Fibroblast of pulmonary artery (primary cell): Measurements from ENCODE around the gene TMC4.
A peak's percentile ranks its signal among the peaks of the same experiment; 100 is the strongest.
"Not testable (repeated sequence)": the region's sequence is repeated elsewhere in the genome, so short reads cannot be mapped to it uniquely, and the experiment has no call there.

ENCODE experiments used
- DNase-seq: peaks from one replicate; pipeline ENCODE4 v3.0.0-alpha.2; 2010; ENCODE audit warnings: low read depth
- H3K4me3 ChIP-seq: replicated peaks from 2 replicates; pipeline ENCODE4 v1.5.1; 2011; ENCODE audit warnings: low read depth, mild to moderate bottlenecking, control low read depth, low read length, moderate library complexity
- TF ChIP-seq, protein P1 (sequence below): IDR thresholded peaks from 2 replicates; pipeline ENCODE4 v1.5.1; 2011; ENCODE audit warnings: mild to moderate bottlenecking, control low read depth, low read length, inconsistent platforms; ENCODE audit errors: missing control alignments

TMC4 gene

DNA sequence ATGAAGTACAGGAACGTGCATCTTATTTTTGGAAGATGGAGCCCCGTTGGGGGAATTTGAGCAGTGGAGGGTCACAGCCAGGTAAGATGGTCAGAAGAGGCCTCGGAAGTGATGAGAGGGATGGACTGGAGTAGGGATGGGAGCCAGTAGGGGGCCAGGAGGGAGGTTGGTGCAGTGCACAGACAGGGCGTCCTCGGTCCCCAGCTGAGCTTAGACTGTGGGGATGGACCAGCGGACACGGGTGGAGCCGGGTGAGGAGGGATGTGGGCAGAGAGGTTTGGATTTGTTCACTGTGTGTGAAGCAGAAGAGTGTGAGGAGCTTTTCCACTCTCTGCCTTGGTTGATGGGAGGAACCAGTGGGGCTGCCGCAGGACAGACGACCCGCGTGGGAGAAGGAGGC is 38.3 kb upstream of the TMC4 start:
- no peak for DNase-seq
- no peak overlapping the region for H3K4me3 ChIP-seq
- TF ChIP-seq, protein P1, sequence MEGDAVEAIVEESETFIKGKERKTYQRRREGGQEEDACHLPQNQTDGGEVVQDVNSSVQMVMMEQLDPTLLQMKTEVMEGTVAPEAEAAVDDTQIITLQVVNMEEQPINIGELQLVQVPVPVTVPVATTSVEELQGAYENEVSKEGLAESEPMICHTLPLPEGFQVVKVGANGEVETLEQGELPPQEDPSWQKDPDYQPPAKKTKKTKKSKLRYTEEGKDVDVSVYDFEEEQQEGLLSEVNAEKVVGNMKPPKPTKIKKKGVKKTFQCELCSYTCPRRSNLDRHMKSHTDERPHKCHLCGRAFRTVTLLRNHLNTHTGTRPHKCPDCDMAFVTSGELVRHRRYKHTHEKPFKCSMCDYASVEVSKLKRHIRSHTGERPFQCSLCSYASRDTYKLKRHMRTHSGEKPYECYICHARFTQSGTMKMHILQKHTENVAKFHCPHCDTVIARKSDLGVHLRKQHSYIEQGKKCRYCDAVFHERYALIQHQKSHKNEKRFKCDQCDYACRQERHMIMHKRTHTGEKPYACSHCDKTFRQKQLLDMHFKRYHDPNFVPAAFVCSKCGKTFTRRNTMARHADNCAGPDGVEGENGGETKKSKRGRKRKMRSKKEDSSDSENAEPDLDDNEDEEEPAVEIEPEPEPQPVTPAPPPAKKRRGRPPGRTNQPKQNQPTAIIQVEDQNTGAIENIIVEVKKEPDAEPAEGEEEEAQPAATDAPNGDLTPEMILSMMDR = no peak

DNA sequence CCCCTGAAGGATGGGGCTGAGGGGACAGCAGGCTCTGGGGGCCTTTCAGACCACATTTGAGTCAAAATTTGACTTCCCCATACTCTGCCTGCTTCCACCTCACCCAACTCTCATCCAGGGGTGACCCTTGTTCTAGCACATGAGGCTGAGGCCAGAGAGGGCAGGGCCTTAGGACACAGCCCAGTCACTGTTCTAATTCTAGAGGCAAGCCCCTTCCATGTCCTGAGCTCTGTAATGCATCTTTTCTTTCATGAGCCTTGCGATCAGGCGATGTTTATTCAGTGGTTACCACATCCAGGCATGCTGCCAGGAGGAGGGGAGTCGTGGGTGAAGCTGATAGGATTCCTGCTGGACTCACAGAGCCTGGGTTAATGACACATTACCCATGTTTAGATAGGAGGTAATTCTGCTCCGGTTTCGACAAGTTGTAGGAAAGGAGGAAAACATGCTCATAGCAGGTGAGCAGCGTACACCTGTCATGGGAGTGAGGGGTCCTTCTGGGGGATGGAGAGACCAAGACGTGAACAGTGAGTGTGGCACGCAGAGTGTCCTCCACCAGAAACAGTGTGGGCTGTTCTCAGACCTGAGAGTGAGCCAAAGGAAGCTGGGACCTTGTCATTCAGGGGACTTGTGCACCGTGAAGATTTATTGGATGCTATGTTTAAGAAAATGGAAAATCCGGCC is 37.0 kb upstream of the TMC4 start:
- TF ChIP-seq, protein P1 = no peak
- peak overlapping the region; percentile 17 for H3K4me3 ChIP-seq
- DNase-seq = peak; percentile 98

DNA sequence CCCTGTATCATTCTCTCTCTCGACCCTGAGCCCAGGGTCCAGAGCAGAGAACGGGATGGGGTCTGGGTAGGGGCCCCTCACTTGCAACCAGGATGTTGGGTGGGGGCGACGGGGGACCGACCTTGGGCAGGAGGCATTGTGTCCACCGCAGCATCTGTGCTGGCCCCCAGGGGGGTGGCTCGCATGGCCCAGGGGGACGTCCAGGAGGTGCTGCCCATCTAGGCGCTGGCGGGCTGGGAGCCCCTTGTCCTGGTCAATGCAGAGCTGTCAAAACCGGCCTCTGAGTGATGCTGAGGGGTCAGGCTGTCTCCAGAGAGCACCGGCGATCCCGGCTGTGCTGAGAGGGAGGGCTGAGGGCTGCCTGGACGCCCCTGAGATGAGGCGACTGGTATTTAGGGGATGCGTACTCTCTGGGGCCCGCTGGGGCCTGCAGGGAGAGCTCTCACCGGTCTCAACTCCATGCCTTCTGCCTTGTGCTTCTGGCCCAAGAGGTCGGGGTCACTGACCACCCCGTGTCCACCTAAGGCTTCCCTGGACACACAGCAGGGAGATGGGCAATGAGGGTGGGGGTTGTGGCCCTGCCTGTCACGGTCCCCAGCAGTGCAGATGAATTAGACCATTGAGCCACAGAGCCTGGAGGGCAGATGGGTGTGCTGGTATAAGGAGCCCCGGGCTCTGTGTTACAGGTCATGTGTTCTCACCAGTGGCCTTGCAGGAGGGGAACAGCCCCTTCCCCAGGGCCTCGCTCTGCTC is 36.3 kb upstream of the TMC4 start:
- H3K4me3 ChIP-seq = no peak overlapping the region
- no peak for DNase-seq
- TF ChIP-seq, protein P1 = no peak

DNA sequence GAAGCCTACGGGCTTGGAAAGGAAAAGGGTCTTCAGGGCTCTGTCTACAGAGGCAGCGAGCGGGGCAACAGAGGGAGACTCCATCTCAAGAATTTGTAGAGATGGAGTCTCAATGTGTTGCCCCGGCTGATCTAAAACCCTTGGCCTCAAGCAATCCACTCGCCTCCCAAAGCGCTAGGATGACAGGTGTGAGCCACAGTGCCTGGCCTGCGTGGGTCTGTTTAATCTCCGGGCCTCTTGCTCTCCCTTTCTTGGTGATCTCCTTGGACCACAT is 35.8 kb upstream of the TMC4 start:
- no peak overlapping the region for H3K4me3 ChIP-seq
- TF ChIP-seq, protein P1 = no peak
- peak; percentile 30 for DNase-seq

DNA sequence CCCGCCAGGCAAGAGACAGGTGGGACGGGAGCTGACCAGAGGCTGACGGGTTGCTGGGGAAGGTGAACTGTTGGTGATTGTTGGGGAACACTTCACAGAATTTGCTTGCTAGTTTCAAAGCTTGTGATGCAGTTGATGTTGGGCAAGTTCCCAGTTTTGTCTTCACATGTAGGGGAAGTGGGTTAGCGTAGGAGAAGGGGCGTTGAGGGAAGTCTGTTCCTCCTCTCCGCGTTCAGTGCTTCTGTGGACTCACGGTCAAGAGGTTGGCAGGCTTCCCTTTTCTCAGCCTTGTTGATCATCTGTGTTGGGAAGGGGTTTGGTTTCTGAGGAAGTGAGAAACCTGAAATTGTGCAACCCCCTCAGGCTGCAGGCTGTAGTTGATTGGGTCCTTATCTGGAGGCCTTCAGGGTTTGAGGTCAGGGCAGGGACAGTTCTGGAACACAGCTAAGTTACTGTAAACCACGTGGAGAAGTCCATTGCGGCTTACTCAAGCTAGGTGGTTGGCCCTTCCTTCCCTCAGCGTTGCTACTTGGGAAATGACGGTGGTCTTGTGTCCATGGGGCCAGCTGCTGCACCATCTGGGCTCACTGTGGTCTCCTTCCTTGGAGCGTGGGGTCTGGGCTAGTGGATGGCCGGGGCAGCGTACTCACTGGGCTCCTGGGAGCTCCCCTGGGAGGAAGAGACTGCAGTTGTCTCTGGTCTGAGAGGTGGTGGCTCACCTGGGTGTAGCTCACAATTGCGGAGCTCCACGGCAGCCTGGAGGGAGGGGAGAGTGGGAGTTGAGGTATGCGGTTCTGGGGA is 35.2 kb upstream of the TMC4 start:
- DNase-seq = peak; percentile 100
- peak overlapping the region; percentile 24 for H3K4me3 ChIP-seq
- TF ChIP-seq, protein P1 = no peak

- H3K4me3 ChIP-seq = peak overlapping the region; percentile 24
- TF ChIP-seq, protein P1 = no peak
- DNase-seq = no peak
Observed at GRCh38 chr19:54207676-54207982, 34.7 kb upstream of the TMC4 start.

GRCh38 chr19:54207193-54207592 is 34.2 kb upstream of the TMC4 start:
- not testable (repeated sequence) for DNase-seq, H3K4me3 ChIP-seq
